ENCODE measurements around the gene DMAP1.

Gene DMAP1

GRCh38 chr1:44256762-44257554 is 43.7 kb downstream of the DMAP1 start:
- TF ChIP-seq, protein P1, sequence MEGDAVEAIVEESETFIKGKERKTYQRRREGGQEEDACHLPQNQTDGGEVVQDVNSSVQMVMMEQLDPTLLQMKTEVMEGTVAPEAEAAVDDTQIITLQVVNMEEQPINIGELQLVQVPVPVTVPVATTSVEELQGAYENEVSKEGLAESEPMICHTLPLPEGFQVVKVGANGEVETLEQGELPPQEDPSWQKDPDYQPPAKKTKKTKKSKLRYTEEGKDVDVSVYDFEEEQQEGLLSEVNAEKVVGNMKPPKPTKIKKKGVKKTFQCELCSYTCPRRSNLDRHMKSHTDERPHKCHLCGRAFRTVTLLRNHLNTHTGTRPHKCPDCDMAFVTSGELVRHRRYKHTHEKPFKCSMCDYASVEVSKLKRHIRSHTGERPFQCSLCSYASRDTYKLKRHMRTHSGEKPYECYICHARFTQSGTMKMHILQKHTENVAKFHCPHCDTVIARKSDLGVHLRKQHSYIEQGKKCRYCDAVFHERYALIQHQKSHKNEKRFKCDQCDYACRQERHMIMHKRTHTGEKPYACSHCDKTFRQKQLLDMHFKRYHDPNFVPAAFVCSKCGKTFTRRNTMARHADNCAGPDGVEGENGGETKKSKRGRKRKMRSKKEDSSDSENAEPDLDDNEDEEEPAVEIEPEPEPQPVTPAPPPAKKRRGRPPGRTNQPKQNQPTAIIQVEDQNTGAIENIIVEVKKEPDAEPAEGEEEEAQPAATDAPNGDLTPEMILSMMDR (IDR thresholded peaks at IDR 0.05), result no peak
- Histone ChIP-seq H3K4me1 (no peaks in the 10 kb centered on the region), H3K9ac (no peak overlapping the region), H3K79me2 (no peaks in the 10 kb centered on the region), H3K9me3 (ENCODE audit: control insufficient read depth, low read length) (no peaks in the 10 kb centered on the region), H3K4me2 (ENCODE audit: low read length) (no peak overlapping the region), H3K27me3 (ENCODE audit: control insufficient read depth, insufficient read depth, low read length) (no peaks in the 10 kb centered on the region), H3K36me3 (ENCODE audit: control insufficient read depth, insufficient read depth, low read length) (no peaks in the 10 kb centered on the region), H3K27ac (no peak overlapping the region), H2AFZ (no peak overlapping the region), H3K4me3 (ENCODE audit: low read depth, low read length) (no peak overlapping the region)

DNA sequence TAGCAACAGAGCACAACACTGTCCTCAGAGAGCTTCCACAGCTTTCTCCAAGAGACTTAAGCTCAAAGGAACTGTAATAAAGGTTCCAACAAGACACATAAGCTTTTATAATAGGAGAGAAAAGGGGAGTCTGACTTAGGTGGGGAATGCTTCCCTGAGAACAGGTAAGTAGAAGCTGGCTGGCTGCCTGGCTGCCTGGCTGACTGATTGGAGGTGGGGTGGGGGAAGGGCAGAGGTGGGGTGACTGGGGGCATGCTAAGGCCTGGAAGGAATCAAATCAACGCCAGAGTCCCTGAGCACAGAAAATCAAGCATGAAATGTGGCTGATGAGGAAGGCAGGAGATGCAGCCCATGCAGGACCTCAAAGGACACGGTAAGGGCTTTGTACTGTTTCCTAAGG is 45.8 kb downstream of the DMAP1 start:
- H3K36me3 ChIP-seq (ENCODE audit: control insufficient read depth, insufficient read depth, low read length), result no peaks in the 10 kb centered on the region
- no peaks in the 10 kb centered on the region for H3K9me3 ChIP-seq (ENCODE audit: control insufficient read depth, low read length)
- no peaks in the 10 kb centered on the region for H3K4me1 ChIP-seq
- H3K4me3 ChIP-seq (ENCODE audit: low read depth, low read length), result no peak overlapping the region
- H3K27ac ChIP-seq, result no peak overlapping the region
- no peaks in the 10 kb centered on the region for H3K79me2 ChIP-seq
- H3K27me3 ChIP-seq (ENCODE audit: control insufficient read depth, insufficient read depth, low read length), result no peaks in the 10 kb centered on the region
- no peak overlapping the region for H3K9ac ChIP-seq
- no peak overlapping the region for H2AFZ ChIP-seq
- H3K4me2 ChIP-seq (ENCODE audit: low read length), result no peak overlapping the region
- TF ChIP-seq, protein P1 (IDR thresholded peaks at IDR 0.05), result no peak

DNA sequence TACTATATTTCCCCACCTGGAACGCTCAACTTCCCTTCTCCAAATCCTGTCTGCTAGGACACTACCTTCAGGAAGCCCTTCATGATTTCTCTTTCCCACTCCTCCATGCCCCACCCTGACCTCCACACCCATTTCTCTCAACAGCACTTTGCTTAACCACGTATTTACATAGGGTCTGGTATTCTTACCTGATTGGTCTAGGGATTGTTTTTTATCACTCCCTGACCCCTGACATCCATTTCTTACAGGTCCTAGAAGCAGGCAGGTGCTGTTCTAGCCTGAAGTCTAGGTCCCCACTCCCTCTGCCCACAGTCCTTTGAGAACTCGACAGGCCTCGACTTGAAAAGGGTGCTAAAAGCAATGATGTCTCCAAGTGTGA is 47.5 kb downstream of the DMAP1 start:
- Histone ChIP-seq H3K9me3 (ENCODE audit: control insufficient read depth, low read length) (no peaks in the 10 kb centered on the region), H3K27ac (no peak overlapping the region), H3K79me2 (no peaks in the 10 kb centered on the region), H3K9ac (no peak overlapping the region), H3K27me3 (ENCODE audit: control insufficient read depth, insufficient read depth, low read length) (no peaks in the 10 kb centered on the region), H3K4me2 (ENCODE audit: low read length) (no peak overlapping the region), H3K36me3 (ENCODE audit: control insufficient read depth, insufficient read depth, low read length) (no peaks in the 10 kb centered on the region), H3K4me3 (ENCODE audit: low read depth, low read length) (no peak overlapping the region), H3K4me1 (no peaks in the 10 kb centered on the region), H2AFZ (no peak overlapping the region)
- TF ChIP-seq, protein P1 (IDR thresholded peaks at IDR 0.05), result no peak

DNA sequence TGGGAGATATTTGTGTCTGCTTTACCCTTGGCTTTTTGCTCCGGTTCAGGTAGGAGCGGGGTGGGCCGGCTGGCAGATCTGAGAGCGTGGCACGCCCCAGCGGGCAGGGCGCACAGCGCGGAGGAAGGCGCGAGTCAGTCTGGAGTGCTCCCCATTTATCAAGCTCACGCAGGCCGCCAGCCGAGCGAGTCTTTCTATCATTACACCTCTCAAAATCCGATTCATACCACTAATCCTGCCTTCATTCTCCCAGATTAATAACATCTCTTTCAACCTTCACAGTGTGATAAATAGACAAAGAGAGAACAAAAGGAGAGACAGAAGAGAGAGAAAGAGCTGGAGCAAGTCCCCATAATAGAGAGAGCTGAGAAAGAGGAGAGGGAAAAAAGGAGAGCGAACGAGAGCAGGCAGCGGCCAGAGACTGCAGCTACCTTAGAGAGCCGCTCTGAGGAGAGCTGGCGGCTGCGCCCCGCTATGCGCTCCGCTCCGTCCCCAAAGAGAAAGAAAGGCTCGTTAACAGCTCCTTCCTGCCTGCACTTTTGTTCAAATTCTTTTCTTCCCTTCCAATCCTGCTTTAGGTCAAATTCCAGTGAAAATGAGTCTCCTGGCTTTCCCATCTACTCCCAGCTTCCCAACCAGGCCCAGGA is 48.0 kb downstream of the DMAP1 start:
- Histone ChIP-seq H3K9me3 (ENCODE audit: control insufficient read depth, low read length) (no peaks in the 10 kb centered on the region), H3K4me2 (ENCODE audit: low read length) (no peak overlapping the region), H3K27me3 (ENCODE audit: control insufficient read depth, insufficient read depth, low read length) (no peaks in the 10 kb centered on the region), H3K4me1 (no peaks in the 10 kb centered on the region), H3K36me3 (ENCODE audit: control insufficient read depth, insufficient read depth, low read length) (no peaks in the 10 kb centered on the region), H3K27ac (no peak overlapping the region), H3K79me2 (no peaks in the 10 kb centered on the region), H3K4me3 (ENCODE audit: low read depth, low read length) (no peak overlapping the region), H2AFZ (no peak overlapping the region), H3K9ac (no peak overlapping the region)
- TF ChIP-seq, protein P1 (IDR thresholded peaks at IDR 0.05), result no peak

All from parathyroid adenoma (tissue), 2 donors.